GM18505 (cell line): Measurements from ENCODE around the gene FBXW10B.
"Not testable (repeated sequence)": the region's sequence is repeated elsewhere in the genome, so short reads cannot be mapped to it uniquely, and the experiment has no call there.

Experiments used
- ATAC-seq: cut with Tn5 transposase; IDR thresholded peaks from one replicate; pipeline ENCODE4 v1.9.1; 2021; ENCODE audit not compliant: unreplicated experiment

The FBXW10B gene

GRCh38 chr17:15589544-15590536, 29.7 kb downstream of the FBXW10B start:
- ATAC-seq, result peak; percentile 68

GRCh38 chr17:15588017-15588416, 31.5 kb downstream of the FBXW10B start:
- not testable (repeated sequence) for ATAC-seq

GRCh38 chr17:15583313-15583712, 36.2 kb downstream of the FBXW10B start:
- not testable (repeated sequence) for ATAC-seq

GRCh38 chr17:15581462-15581861, 38.0 kb downstream of the FBXW10B start:
- ATAC-seq, result not testable (repeated sequence)

- ATAC-seq, result not testable (repeated sequence)
These were observed 42.7 kb downstream of the FBXW10B start for GRCh38 chr17:15576848-15577247.

GRCh38 chr17:15574660-15575059, 44.8 kb downstream of the FBXW10B start:
- not testable (repeated sequence) for ATAC-seq

- ATAC-seq, result not testable (repeated sequence)
These were observed 45.6 kb downstream of the FBXW10B start for GRCh38 chr17:15573870-15574269.
